AG10803 (cell line): ENCODE results near the gene RNF121.

Experiments
- DNase-seq: peaks from one replicate; pipeline ENCODE4 v3.0.0; 2010; ENCODE audit warnings: low read depth
- H3K4me3 ChIP-seq: 2 replicates; pipeline ENCODE4 v1.5.1; 2011; ENCODE audit warnings: mild to moderate bottlenecking, low read length, control low read depth
- CTCF ChIP-seq: conservative IDR thresholded peaks from 2 replicates; pipeline ENCODE4 v1.5.1; 2011; ENCODE audit warnings: mild to moderate bottlenecking, low read length, control low read depth, inconsistent platforms

The RNF121 gene

GRCh38 chr11:72024069-72024754 lies 95.4 kb downstream of the RNF121 start:
- H3K4me3 ChIP-seq: no peak overlapping the region
- no peak for TF ChIP-seq CTCF
- no peak for DNase-seq

- no peak overlapping the region for H3K4me3 ChIP-seq
- no peak for DNase-seq
- TF ChIP-seq CTCF: no peak
Measured at GRCh38 chr11:72026090-72026489, 97.2 kb downstream of the RNF121 start.

- TF ChIP-seq CTCF: no peak
Measured at GRCh38 chr11:72030472-72031045, 101.7 kb downstream of the RNF121 start.

GRCh38 chr11:72036687-72037086 lies 107.8 kb downstream of the RNF121 start:
- no peak overlapping the region for H3K4me3 ChIP-seq
- DNase-seq: no peak
- TF ChIP-seq CTCF: no peak

More at GRCh38 chr11:72030472-72031045, 101.7 kb downstream of the RNF121 start:
- no peak for DNase-seq
- H3K4me3 ChIP-seq: no peak overlapping the region

- no peak; the same call in 1 of the 2 replicates for TF ChIP-seq CTCF
- H3K4me3 ChIP-seq: peak overlapping the region; percentile 95
- DNase-seq: no peak
Measured at GRCh38 chr11:72037554-72038311, 108.9 kb downstream of the RNF121 start.

GRCh38 chr11:72038491-72038890 lies 109.6 kb downstream of the RNF121 start:
- peak overlapping the region; percentile 95 for H3K4me3 ChIP-seq
- no peak for TF ChIP-seq CTCF
- DNase-seq: peak; percentile 78
